Prostate gland (tissue), 2 donors: Measurements from ENCODE around the gene IFIT1B. TPM values are rescaled to one million over a fixed set of nuclear protein-coding genes. Genes with fewer than 3 reads are reported as not detected.

ENCODE experiments used
- total RNA-seq, 2 donors: library from RNA; depleted of rRNA; stranded (reverse); fragments of >200 nt; gene quantifications; one replicate each; pipeline ENCODE4 v1.1.0, GENCODE V29; 2016

IFIT1B gene
- total RNA-seq, 2 donors from 2014 or later, result not detected

Other genes with a start within 250 kb of the IFIT1B start
- 1 to 10 TPM; 1.1 to 1.6 TPM for gene CH25H, start 170.7 kb upstream of the IFIT1B start, total RNA-seq
- 10 to 100 TPM; 25.6 to 37.2 TPM for gene LIPA, start 126.3 kb upstream of the IFIT1B start, total RNA-seq
- 1 to 10 TPM; 4.1 TPM for gene IFIT2, start 76.0 kb upstream of the IFIT1B start, total RNA-seq
- gene IFIT3, start 50.1 kb upstream of the IFIT1B start, total RNA-seq, result 1 to 10 TPM; 6.4 to 9.5 TPM
- gene IFIT1, start 14.6 kb downstream of the IFIT1B start, total RNA-seq, result 10 to 100 TPM in 1 of 2 donors, 1 to 10 TPM in 1; 7.6 to 17.4 TPM
- 10 to 100 TPM; 11.5 TPM for gene IFIT5, start 36.5 kb downstream of the IFIT1B start, total RNA-seq
- gene SLC16A12, start 157.5 kb downstream of the IFIT1B start, total RNA-seq, result 1 to 10 TPM in 1 of 2 donors, under 1 TPM in 1; 0.09 to 4.4 TPM